Activated CD4-positive, alpha-beta memory T cell treated with anti-CD3 and anti-CD28 coated beads, Interleukin-2, amount 10 ng/mL, durations not matched to agents 7 days and 5 days (primary cell): ENCODE data around the gene APBB2. TPM values are rescaled to one million over a fixed set of nuclear protein-coding genes. Genes with fewer than 3 reads are reported as not detected.

Experiments
- CTCF ChIA-PET: fragments of 350-600 bp; sonication (Branson Sonifier 250); formaldehyde crosslinking; loops from one replicate; lab custom pipeline; 2021; ENCODE audit warnings: antibody characterized with exemption, inconsistent platforms; lab: Charles Lee
- POLR2A ChIA-PET: fragments of 350-600 bp; sonication (Branson Sonifier 250); formaldehyde crosslinking; loops from one replicate; lab custom pipeline; 2021; ENCODE audit warnings: antibody characterized with exemption; lab: Charles Lee
- DNase-seq: peaks from one replicate; pipeline ENCODE4 v3.0.0-alpha.2; 2020
- H3K27ac Mint-ChIP-seq: one replicate; pipeline ENCODE4 v1.8.0; 2021; ENCODE audit warnings: mild to moderate bottlenecking, mixed read lengths
- H3K27me3 Mint-ChIP-seq: one replicate; pipeline ENCODE4 v1.8.0; 2021; ENCODE audit warnings: mixed read lengths
- H3K36me3 Mint-ChIP-seq: one replicate; pipeline ENCODE4 v1.8.0; 2021; ENCODE audit warnings: low read depth, mixed read lengths
- H3K4me1 Mint-ChIP-seq: one replicate; pipeline ENCODE4 v1.8.0; 2021; ENCODE audit warnings: mixed read lengths
- H3K4me3 Mint-ChIP-seq: one replicate; pipeline ENCODE4 v1.8.0; 2021; ENCODE audit warnings: mild to moderate bottlenecking, mixed read lengths
- H3K9me3 Mint-ChIP-seq: one replicate; pipeline ENCODE4 v1.8.0; 2021; ENCODE audit warnings: mixed read lengths
- total RNA-seq, 2 experiments: library from RNA; stranded (reverse); gene quantifications; one replicate each; pipeline ENCODE4 v1.2.3, GENCODE V29; 2021

Gene APBB2
- 1 to 10 TPM in 1 of 2 experiments, under 1 TPM in 1; 0.75 to 1.3 TPM for total RNA-seq

GRCh38 chr4:41214136-41214824, at the start of gene APBB2:
Gene APBB2 (minus strand): TSS chr4:41214542. CDS start chr4:41033254, 181,288 bp downstream.
- no peaks in the 10 kb centered on the region for H3K9me3 Mint-ChIP-seq
- H3K4me3 Mint-ChIP-seq: peak within 1 kb of the TSS; percentile 69
- DNase-seq: peak; percentile 40
- peaks cover 51% of the 10 kb centered on the region for H3K27me3 Mint-ChIP-seq
- peaks cover 4% of the 10 kb centered on the region for H3K36me3 Mint-ChIP-seq
- H3K27ac Mint-ChIP-seq: no peak within 1 kb of the TSS
- ChIA-PET POLR2A (no interaction called here), CTCF (interaction anchor here (1.3 to 1.5 kb wide), 3 partner anchors 15 to 238 kb away, joined by 4 to 6 read pairs (median 5); no protein-coding TSS in a partner anchor)
- H3K4me1 Mint-ChIP-seq: peaks cover 30% of the 10 kb centered on the region

- POLR2A ChIA-PET: no interaction called here
Observed at GRCh38 chr4:41262198-41262597, 47.9 kb upstream of the APBB2 start.

GRCh38 chr4:41260116-41260733, 45.9 kb upstream of the APBB2 start:
- H3K27ac Mint-ChIP-seq: no peak overlapping the region
- ChIA-PET POLR2A (no interaction called here), CTCF (no interaction called here)
- H3K4me3 Mint-ChIP-seq: no peak overlapping the region
- H3K36me3 Mint-ChIP-seq: no peaks in the 10 kb centered on the region
- no peaks in the 10 kb centered on the region for H3K9me3 Mint-ChIP-seq
- peaks cover 6% of the 10 kb centered on the region for H3K4me1 Mint-ChIP-seq
- H3K27me3 Mint-ChIP-seq: peaks cover 34% of the 10 kb centered on the region
- no peak for DNase-seq

More at GRCh38 chr4:41262198-41262597, 47.9 kb upstream of the APBB2 start:
- H3K4me3 Mint-ChIP-seq: no peak overlapping the region
- H3K4me1 Mint-ChIP-seq: peaks cover 6% of the 10 kb centered on the region
- H3K27me3 Mint-ChIP-seq: peaks cover 20% of the 10 kb centered on the region
- H3K36me3 Mint-ChIP-seq: no peaks in the 10 kb centered on the region
- DNase-seq: no peak
- CTCF ChIA-PET: no interaction called here
- no peak overlapping the region for H3K27ac Mint-ChIP-seq
- no peaks in the 10 kb centered on the region for H3K9me3 Mint-ChIP-seq

GRCh38 chr4:41258783-41259182, 44.4 kb upstream of the APBB2 start:
- Mint-ChIP-seq H3K9me3 (no peaks in the 10 kb centered on the region), H3K4me3 (no peak overlapping the region), H3K36me3 (no peaks in the 10 kb centered on the region), H3K27ac (no peak overlapping the region), H3K27me3 (peaks cover 34% of the 10 kb centered on the region), H3K4me1 (peaks cover 6% of the 10 kb centered on the region)
- DNase-seq: no peak
- CTCF ChIA-PET: interaction anchor here (0.7 to 1.3 kb wide), 3 partner anchors 22 to 334 kb away, joined by 3 to 4 read pairs (median 3); no protein-coding TSS in a partner anchor
- POLR2A ChIA-PET: no interaction called here

- peaks cover 36% of the 10 kb centered on the region for H3K27me3 Mint-ChIP-seq
- ChIA-PET POLR2A (no interaction called here), CTCF (interaction anchor here (0.5 to 1.3 kb wide), 3 partner anchors 23 to 726 kb away, joined by 3 to 4 read pairs (median 3); no protein-coding TSS in a partner anchor)
- no peaks in the 10 kb centered on the region for H3K36me3 Mint-ChIP-seq
- H3K4me3 Mint-ChIP-seq: no peak overlapping the region
- no peak overlapping the region for H3K27ac Mint-ChIP-seq
- no peaks in the 10 kb centered on the region for H3K9me3 Mint-ChIP-seq
- no peak for DNase-seq
- H3K4me1 Mint-ChIP-seq: peaks cover 6% of the 10 kb centered on the region
Observed at GRCh38 chr4:41257906-41258305, 43.6 kb upstream of the APBB2 start.

GRCh38 chr4:41257257-41257901, 43.0 kb upstream of the APBB2 start:
- no peak overlapping the region for H3K4me3 Mint-ChIP-seq
- H3K36me3 Mint-ChIP-seq: no peaks in the 10 kb centered on the region
- H3K27me3 Mint-ChIP-seq: peaks cover 36% of the 10 kb centered on the region
- no peak for DNase-seq
- ChIA-PET POLR2A (no interaction called here), CTCF (interaction anchor here (1.3 kb wide), 1 partner anchor 24 kb away, joined by 4 read pairs; no protein-coding TSS in a partner anchor)
- H3K4me1 Mint-ChIP-seq: peaks cover 6% of the 10 kb centered on the region
- H3K27ac Mint-ChIP-seq: no peak overlapping the region
- H3K9me3 Mint-ChIP-seq: no peaks in the 10 kb centered on the region

GRCh38 chr4:41256740-41257256, 42.5 kb upstream of the APBB2 start, which contains the start of gene UCHL1:
Gene UCHL1 (plus strand): TSS chr4:41256928. CDS start chr4:41256977, 49 bp downstream.
- no peak for DNase-seq
- POLR2A ChIA-PET: no interaction called here
- H3K4me1 Mint-ChIP-seq: peaks cover 6% of the 10 kb centered on the region
- H3K27ac Mint-ChIP-seq: no peak within 1 kb of the TSS
- H3K27me3 Mint-ChIP-seq: peaks cover 36% of the 10 kb centered on the region
- CTCF ChIA-PET: no interaction called here
- no peaks in the 10 kb centered on the region for H3K9me3 Mint-ChIP-seq
- no peaks in the 10 kb centered on the region for H3K36me3 Mint-ChIP-seq
- no peak within 1 kb of the TSS for H3K4me3 Mint-ChIP-seq

GRCh38 chr4:41256131-41256739, 41.9 kb upstream of the APBB2 start:
- ChIA-PET CTCF (no interaction called here), POLR2A (no interaction called here)
- Mint-ChIP-seq H3K4me1 (peaks cover 6% of the 10 kb centered on the region), H3K36me3 (no peaks in the 10 kb centered on the region), H3K27me3 (peaks cover 36% of the 10 kb centered on the region), H3K4me3 (no peak overlapping the region), H3K9me3 (no peaks in the 10 kb centered on the region), H3K27ac (no peak overlapping the region)
- no peak for DNase-seq

- no peak overlapping the region for H3K27ac Mint-ChIP-seq
- H3K36me3 Mint-ChIP-seq: no peaks in the 10 kb centered on the region
- H3K27me3 Mint-ChIP-seq: peaks cover 7% of the 10 kb centered on the region
- POLR2A ChIA-PET: no interaction called here
- peaks cover 2% of the 10 kb centered on the region for H3K9me3 Mint-ChIP-seq
- H3K4me1 Mint-ChIP-seq: no peaks in the 10 kb centered on the region
- H3K4me3 Mint-ChIP-seq: no peak overlapping the region
- no peak for DNase-seq
- CTCF ChIA-PET: interaction anchor here (0.5 kb wide), 1 partner anchor 153 kb away, joined by 3 read pairs; no protein-coding TSS in a partner anchor
Observed at GRCh38 chr4:41245983-41246382, 31.6 kb upstream of the APBB2 start.

GRCh38 chr4:41241919-41242318, 27.6 kb upstream of the APBB2 start:
- Mint-ChIP-seq H3K36me3 (no peaks in the 10 kb centered on the region), H3K4me3 (no peak overlapping the region), H3K27me3 (peaks cover under 1% of the 10 kb centered on the region), H3K9me3 (no peaks in the 10 kb centered on the region), H3K4me1 (no peaks in the 10 kb centered on the region), H3K27ac (no peak overlapping the region)
- CTCF ChIA-PET: no interaction called here
- POLR2A ChIA-PET: no interaction called here
- DNase-seq: no peak

GRCh38 chr4:41236508-41236907, 22.2 kb upstream of the APBB2 start:
- ChIA-PET CTCF (no interaction called here), POLR2A (no interaction called here)
- no peaks in the 10 kb centered on the region for H3K4me1 Mint-ChIP-seq
- H3K9me3 Mint-ChIP-seq: no peaks in the 10 kb centered on the region
- H3K4me3 Mint-ChIP-seq: no peak overlapping the region
- H3K36me3 Mint-ChIP-seq: no peaks in the 10 kb centered on the region
- H3K27ac Mint-ChIP-seq: no peak overlapping the region
- no peak for DNase-seq
- H3K27me3 Mint-ChIP-seq: no peaks in the 10 kb centered on the region

GRCh38 chr4:41236032-41236431, 21.7 kb upstream of the APBB2 start:
- H3K27ac Mint-ChIP-seq: no peak overlapping the region
- no peaks in the 10 kb centered on the region for H3K9me3 Mint-ChIP-seq
- no peak for DNase-seq
- H3K4me3 Mint-ChIP-seq: no peak overlapping the region
- H3K4me1 Mint-ChIP-seq: no peaks in the 10 kb centered on the region
- CTCF ChIA-PET: no interaction called here
- H3K27me3 Mint-ChIP-seq: no peaks in the 10 kb centered on the region
- POLR2A ChIA-PET: no interaction called here
- no peaks in the 10 kb centered on the region for H3K36me3 Mint-ChIP-seq
